A549 treated with Hydrocortisone at 1 μM for 4 hours (cell line): ENCODE measurements around the gene ZNF799. TPM values are rescaled to one million over a fixed set of nuclear protein-coding genes. Genes with fewer than 3 reads are reported as not detected.

Experiments
- total RNA-seq: library from RNA; stranded (reverse); fragments of 200-300 nt; extraction: Qiagen RNA extraction; gene quantifications from 5 replicates; pipeline ENCODE4 v1.2.3, GENCODE V29; 2022

ZNF799 gene
- total RNA-seq, result 1.3 to 2.0 TPM (median 1.4 TPM) in 5 replicates

DNA sequence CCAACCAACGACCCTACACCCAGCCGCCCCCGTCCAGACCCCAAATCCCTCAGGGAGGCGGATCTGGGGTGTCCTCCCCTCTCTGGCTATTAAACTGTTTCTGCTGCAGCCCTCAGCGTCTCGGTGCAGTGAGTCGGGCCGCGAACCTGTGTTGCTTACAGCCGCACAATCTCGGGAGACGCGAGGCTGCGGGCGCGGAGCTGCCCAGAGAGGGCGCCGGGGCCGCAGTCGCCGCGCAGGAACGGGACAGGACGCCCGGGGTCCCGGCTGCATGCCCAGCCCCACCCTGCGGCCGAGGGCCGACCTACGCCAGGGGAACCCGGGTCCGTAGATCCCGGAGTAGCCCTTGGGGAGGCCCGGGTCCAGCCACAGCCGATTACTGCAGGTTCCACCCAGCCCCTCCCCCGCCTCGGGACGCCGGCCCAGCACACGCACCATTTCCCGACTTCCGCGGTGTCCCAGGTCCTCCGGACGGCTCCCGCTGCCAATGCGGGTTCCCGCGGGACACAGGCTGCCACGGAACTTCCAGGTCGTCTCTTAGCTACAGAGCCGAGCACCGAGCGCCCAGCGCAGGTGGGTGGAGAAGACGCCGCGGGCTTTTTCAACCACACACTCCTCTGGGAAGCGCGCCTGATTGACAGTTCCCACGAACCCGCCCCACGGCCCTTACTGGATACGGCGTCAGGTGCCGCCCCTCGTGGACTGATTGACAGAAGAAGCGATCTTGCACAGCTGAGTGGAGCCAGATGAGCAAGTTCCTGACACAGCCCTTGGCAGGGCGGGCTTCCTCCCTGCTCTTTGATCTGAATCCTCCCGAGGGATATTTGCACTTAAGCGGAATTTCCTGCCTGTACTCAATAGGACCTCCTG is at the start of gene ZNF799:
TSS of gene ZNF799 (minus strand) at position 639 of the 870 bp plus-strand sequence. CDS start at position 438, 201 bp downstream.

GRCh38 chr19:12440541-12441316 is 39.7 kb upstream of the ZNF799 start, which contains the start of gene ZNF443:
Gene ZNF443, minus strand, starts transcription at chr19:12441021. Its CDS starts 107 bp downstream, at chr19:12440914.

DNA sequence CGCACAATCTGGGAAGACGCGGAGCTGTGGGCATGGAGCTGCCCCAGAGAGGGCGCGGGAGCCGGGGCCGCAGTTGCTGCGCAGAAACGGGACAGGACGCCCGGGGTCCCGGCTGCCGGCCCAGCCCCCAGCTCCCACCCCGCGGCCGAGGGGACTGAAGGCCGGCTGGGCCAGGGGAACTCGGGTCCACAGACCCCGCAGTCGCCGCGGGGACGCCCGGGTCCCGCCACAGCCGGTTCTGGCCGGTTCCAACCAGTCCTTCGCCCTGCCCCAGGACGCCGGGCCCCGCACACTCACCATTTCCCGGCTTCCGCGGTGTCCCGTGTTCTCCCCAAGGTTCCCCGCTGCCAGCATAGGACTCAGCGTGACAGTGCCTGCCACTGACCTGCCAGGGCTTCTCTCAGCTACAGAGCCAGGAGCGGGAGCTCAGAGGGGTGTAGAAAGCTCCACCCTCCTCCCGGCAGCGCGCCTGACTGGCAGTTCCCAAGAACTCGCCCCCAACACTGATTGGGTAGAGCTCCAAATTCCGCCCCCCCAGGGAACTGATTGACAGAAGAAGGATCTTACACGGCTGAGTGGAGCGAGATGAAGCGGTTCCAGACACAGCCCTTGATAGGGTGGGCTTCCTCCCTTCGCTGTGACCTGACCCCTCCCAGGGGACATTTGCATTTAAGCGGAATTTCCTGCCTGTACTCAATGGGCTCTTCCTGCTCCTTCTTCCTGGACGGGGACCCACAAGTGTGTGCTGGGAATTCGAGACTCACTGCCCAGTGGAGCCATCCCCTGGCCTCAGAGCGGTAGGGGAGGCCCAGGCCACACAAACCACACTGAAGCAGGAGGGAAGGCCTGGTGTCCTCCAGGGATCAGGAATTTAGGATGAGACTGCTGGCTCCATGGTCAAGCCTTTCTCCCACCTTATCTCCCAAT is 35.6 kb downstream of the ZNF799 start, which contains the start of gene ZNF442:
TSS of gene ZNF442 (minus strand) at position 448 of the 927 bp plus-strand sequence. CDS start 2,052 bp downstream, outside the sequence.

Other genes starting within 250 kb of the ZNF799 start
- gene ZNF625, start 244.5 kb downstream of the ZNF799 start, total RNA-seq, result not detected in 5 replicates
- 1.4 to 2.9 TPM (median 1.4 TPM) in 5 replicates for gene ZNF136, start 238.2 kb downstream of the ZNF799 start, total RNA-seq
- 0.54 to 1.4 TPM (median 0.89 TPM) in 5 replicates for gene ZNF44, start 106.4 kb downstream of the ZNF799 start, total RNA-seq
- not detected in 5 replicates for gene ZNF563, start 67.6 kb downstream of the ZNF799 start, total RNA-seq
- not detected in 5 replicates for gene ZNF442, start 35.6 kb downstream of the ZNF799 start, total RNA-seq
- 0.94 to 1.3 TPM (median 1.0 TPM) in 5 replicates for gene ZNF443, start 39.8 kb upstream of the ZNF799 start, total RNA-seq
- gene ZNF709, start 83.5 kb upstream of the ZNF799 start, total RNA-seq, result not detected in 5 replicates
- 1.3 to 2.8 TPM (median 1.8 TPM) in 5 replicates for gene ZNF564, start 150.2 kb upstream of the ZNF799 start, total RNA-seq
- 0.39 to 1.7 TPM (median 0.70 TPM) in 5 replicates for gene ZNF490, start 209.5 kb upstream of the ZNF799 start, total RNA-seq
- 5.3 to 6.9 TPM (median 6.0 TPM) in 5 replicates for gene ZNF791, start 209.6 kb upstream of the ZNF799 start, total RNA-seq